H4 (cell line): Measurements from ENCODE around the gene ATP6V1A. TPM values are rescaled to one million over a fixed set of nuclear protein-coding genes. Genes with fewer than 3 reads are reported as not detected.

Source experiments
- DNase-seq: peaks from one replicate; pipeline ENCODE4 v3.0.0-alpha.2; 2015; ENCODE audit warnings: low spot score
- total RNA-seq: library from RNA; depleted of rRNA; stranded (reverse); fragments of >200 nt; shearing (Covaris generic); gene quantifications from 2 replicates; pipeline ENCODE4 v1.2.3, GENCODE V29; 2014; rRNA removed

ATP6V1A gene
- 52.5 and 73.4 TPM in 2 replicates for total RNA-seq

DNA sequence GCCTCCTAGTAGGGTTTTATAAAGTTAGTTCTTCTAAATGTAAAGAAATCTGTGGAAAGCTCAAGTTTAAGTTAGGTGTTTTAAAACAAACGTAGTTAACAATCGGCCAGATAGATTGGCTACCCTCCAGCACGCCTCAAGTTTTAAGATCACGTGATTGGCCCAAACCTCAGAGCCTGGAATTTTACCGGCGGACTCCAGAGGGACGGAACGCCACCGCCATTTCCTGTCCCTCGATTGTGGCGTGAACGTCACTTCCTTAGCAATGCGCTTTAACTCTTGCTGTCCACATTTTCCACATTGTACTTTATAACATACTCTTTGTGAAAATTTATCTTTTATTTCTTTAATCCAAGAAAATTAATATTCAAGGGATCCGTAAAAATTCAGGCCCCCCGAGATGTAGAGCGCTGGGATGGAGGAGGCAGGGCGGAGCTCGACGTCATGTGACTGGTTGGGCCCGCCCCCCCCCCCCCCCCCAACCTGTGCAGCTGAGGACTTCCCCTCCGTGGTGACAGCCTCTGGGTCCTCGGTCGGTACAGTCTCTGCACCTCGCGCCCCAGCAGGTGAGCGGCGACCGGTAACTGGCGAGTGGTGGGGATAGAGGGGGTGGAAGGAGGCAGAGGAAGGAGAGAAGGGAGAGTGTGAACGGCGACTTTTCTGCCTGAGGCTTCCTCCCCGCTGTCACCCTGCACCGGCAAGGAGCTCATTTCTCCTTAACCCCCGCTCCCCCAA lies at the start of gene ATP6V1A:
Gene ATP6V1A (plus strand): TSS at position 488 of the 735 bp plus-strand sequence. CDS start 31,719 bp downstream, outside the sequence.
- peak; percentile 93 for DNase-seq

DNA sequence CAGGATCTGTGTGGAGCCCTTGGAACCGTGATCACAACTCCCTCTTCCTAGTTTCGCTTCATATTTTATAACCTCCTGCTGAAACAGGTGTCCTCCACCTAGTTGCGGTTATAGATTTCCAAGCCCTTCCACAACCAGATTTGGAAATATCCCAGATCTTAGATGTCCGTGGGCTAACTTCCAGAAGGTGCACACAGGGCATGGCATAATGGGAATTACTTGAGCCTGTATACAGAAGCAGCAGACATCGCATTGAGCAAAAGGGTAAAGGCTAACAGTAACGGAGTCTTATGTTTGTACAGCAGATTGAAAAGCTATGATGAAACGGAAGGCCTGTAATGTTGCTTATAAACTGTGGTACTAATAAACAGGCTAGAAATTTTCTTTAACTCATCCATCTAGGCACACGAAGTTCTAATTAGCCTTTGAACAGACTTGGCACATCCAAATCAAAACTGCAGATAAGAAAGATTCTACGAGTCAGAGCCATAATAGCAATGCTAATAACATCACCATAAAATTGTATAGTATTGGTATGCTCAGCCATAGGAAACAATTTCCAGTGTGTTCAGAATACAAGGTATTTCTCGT lies 49.2 kb upstream of the ATP6V1A start:
- peak; percentile 4 for DNase-seq

- DNase-seq = no peak
Observed at GRCh38 chr3:113698213-113698742, 48.6 kb upstream of the ATP6V1A start.

DNA sequence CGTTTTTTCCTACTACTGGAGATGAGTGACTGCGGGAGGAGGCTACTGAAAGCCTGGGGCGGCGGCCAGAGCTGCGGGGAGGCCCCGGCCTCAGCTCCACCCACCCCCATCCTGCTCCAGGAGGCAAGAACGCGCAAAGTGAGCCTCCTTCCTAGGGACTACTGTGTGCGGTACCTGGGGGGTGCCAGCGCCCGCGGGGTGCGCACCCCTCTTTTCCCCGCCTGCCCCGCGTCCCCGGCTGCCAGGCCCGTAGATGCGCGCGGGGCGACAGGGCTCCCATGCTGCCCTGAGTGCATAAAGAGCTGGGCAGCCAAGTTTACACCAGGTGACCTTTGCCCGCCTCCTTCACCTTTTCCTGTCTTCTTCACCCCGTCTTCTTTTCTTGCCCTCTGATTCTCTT lies 47.9 kb upstream of the ATP6V1A start:
- no peak for DNase-seq

DNA sequence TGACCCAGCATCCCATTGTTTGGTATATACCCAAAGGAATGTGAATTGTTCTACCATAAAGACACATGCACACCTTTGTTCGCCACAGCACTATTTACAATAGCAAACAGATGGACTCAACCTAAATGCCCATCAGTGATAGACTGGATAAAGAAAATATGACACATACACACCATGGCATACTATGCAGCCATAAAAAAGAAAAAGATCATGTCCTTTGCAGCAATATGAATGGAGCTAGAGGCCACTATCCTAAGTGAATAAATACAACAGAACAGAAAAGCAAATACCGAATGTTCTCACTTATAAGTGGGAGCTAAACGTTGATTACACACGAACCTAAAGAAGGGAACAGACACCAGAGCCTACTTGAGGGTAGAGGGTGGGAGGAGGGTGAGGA lies 39.0 kb upstream of the ATP6V1A start:
- no peak for DNase-seq

DNA sequence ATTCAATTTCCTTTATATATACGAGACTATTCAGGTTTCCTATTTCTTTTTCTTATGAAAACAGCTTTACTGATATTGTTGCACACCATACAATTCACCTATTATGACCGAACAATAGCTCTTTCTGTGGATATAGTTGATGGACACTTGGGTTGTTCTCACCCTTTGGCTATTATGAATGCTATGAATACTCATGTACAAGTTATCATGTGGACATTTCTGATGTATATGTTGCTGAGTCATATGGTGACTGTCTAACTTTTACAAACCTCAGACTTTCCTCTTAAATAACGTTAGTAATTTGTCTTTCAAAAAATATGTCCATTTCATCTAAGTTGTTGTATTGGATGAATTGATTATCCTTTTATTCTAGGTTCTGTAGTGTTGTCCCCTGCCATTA lies 34.7 kb upstream of the ATP6V1A start:
- DNase-seq = no peak

GRCh38 chr3:113714702-113715101 lies 32.1 kb upstream of the ATP6V1A start:
- no peak for DNase-seq

GRCh38 chr3:113717308-113717707 lies 29.5 kb upstream of the ATP6V1A start:
- DNase-seq = no peak

DNA sequence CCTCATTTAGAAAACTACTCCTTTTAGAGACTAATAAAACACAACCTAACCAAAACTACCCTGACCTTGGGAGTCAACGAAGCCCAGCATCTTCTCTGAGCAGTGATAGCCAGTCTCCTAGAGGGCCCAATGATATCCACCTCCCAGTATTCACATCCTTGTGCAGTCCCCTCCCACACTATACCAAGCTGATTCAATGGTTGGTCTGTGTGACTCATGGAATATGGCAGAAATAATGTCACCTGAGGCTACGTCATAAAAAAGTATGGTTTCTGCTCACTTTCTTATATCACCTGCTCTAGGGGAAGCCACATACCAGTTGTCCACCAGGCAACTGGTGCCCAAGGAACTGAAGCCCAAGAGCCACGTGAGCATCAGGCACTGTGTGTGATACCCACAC lies 29.0 kb upstream of the ATP6V1A start:
- no peak for DNase-seq

DNA sequence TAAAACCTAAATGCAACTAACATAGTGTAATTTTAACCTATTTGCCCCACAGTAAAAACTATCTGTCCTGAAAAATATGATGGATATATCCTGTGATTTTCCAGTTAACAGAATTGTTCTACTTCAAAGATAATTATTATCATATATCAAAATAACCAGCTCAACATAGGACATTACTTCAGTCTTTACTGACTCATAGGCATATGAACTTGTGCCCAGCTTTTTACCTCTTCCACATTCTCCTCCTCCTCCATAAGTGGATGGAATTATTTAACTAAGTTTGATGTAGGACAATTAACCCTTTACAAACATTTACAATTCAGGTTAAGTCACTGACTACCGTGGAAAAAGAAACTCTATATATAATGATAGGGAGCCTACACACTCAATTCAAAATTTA lies 27.5 kb upstream of the ATP6V1A start:
- DNase-seq = no peak

GRCh38 chr3:113719758-113720157 lies 27.1 kb upstream of the ATP6V1A start:
- DNase-seq = no peak

DNA sequence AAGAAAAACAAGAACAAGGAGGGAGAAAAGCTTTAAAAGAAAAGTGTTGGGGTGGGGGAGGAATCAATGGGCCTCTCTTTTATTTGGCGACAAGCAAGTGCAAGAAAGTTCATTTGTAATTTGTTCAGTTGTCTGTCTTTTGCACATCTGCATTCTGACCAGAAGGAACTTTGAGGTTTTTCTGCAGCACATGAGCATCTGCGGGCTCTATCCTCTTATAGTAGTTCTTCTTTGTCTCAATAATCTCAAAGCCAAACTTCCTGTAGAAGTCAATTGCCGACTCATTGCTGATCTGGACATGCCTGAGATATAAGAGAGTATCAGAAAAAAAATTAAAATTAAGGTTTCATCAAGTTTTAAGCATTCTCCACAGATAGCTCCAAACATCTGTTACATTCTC lies 25.2 kb upstream of the ATP6V1A start:
- no peak for DNase-seq

DNA sequence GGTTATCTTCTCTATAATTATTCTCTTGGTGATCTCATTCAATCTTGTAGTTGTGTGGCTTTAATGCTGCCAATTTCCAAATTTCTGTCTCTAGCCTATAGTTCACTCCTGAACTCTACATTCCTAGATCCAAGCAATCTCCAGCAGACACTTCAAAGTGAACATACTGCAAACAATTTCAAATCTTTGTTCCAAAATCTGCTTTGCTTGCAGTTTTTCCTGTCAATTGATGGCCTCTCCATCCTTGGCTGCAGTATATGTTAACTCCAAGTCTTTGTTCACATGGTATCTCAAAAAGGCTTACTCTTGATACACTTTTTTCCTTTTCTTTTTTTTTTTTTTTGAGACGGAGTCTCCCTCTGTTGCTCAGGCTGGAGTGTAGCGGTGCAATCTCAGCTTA lies 18.2 kb upstream of the ATP6V1A start:
- DNase-seq = no peak

DNA sequence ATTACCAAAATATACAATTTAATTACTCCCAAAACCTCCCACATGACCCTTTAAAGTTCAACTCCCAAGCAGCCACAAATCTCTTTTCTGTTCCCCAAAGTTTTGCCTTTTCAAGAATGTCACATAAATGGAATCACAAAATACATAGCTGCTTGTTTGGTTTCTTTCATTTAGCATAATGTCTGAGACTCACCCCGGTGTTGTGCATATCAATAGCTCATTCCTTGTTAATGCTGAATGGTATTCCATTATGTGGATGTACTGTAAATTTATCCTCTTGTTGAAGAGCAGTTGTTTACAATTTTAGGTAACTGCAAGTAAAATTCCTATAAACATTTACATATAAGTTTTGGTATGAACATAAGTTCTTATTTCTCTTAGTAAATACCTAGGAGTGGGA lies 16.3 kb upstream of the ATP6V1A start:
- no peak for DNase-seq

DNA sequence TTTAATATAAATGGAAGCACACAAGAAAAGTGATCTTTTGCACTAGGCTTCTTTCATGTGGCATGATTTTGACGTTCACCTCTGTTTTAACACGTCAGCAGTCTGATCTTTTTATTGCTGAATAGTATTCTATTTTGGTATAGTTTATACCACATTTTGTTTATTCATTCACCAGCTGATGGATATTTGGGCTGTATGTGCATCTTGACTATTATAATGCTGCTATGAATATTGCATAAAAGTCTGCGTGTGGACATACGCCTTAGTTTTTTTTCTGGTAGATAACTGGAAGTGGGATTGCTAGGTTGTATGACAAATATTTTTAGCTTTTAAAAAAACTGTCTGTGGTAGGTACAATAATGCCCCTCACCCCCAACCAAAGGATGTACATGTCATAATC lies 15.1 kb upstream of the ATP6V1A start:
- DNase-seq = no peak

GRCh38 chr3:113736548-113737089 lies 10.2 kb upstream of the ATP6V1A start:
- DNase-seq = peak; percentile 57

- DNase-seq = no peak
Observed at GRCh38 chr3:113741086-113741485, 5.7 kb upstream of the ATP6V1A start.

- no peak for DNase-seq
Observed at GRCh38 chr3:113741620-113742019, 5.2 kb upstream of the ATP6V1A start.

- DNase-seq = no peak
Observed at GRCh38 chr3:113743006-113743630, 3.7 kb upstream of the ATP6V1A start.

DNA sequence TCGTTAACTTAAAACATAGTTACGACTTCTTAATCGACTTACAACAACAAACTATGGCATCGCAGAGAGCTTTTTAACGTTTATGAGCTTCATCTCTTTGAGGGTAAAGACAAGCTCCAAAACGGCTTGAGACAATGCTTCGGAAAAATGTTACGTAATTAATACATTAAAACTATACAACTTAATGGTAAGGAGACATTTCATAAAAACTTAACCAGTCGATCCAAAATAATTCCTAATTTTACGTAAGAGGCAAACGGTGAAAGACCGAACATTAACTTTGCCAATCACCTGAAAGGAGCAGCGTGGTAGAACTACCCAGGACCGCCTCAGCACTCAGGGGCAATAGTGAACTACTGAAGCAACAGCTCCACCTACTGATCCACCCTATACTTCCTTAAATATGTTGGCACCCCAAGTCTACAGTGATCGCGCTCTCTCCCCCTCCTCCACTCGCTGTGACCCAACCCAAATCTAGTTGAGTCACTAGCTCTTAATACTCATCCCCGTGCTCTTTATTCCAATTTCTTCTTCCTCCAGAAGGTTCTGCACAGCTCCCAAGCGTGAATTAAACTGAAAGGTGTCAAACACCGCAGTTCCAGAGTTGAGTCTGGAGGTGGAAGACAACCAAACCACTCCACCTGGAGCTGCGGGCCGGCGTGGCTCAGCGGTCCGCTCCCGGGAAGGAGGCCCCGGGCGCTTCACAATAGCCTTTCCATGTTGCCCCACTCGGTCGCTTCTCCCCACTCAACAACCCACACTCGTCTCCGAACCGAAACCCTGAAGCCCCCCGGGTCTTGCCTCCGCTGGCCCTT lies 1.7 kb upstream of the ATP6V1A start:
- peak; percentile 88 for DNase-seq

DNA sequence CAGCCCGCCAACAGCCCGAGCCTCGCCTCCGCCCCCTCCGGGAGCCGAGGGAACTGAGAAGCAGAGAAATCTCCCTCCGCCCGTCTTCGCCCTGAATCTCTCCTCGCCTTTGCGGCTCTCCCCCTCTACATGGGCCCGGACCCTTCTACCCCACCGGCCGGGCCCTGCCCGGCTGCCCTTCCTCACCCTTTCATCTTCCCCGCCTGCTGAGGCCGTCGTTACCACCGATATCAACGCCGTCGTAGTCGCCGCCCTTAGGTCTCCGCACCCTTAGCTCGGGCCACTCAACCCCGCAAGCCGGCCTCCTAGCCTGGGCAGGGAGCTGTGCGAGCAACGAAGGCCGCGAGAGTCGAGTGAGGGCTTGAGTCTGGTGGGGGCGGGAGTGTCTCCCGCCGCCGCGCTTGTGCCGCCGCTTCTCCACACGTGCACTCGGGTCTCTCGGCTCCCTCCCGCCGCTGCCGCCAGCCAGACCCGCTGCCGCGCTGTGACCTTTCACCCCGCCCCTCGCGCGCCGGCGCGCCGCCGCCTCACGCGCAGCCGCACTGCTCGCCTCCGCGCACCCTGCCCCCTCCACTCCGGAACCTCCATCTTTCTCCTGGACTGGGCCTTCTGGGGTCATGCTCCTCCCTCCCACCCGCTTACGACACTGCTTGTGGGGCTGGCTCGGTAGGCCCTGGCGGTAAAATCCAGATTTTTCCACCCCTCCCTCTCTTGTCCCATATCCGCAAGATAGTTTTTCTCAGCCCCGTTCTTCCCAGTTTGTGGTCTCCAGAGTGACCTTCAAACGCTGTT lies 883 bp upstream of the ATP6V1A start, which contains the start of gene NAA50:
Gene NAA50 (minus strand): TSS at position 494 of the 792 bp plus-strand sequence. CDS start 300 bp downstream, at position 194.
- peak; percentile 90 for DNase-seq
